ENCODE data around the gene DSCAM.
"Not testable (repeated sequence)": the region's sequence is repeated elsewhere in the genome, so short reads cannot be mapped to it uniquely, and the experiment has no call there.

The DSCAM gene

DNA sequence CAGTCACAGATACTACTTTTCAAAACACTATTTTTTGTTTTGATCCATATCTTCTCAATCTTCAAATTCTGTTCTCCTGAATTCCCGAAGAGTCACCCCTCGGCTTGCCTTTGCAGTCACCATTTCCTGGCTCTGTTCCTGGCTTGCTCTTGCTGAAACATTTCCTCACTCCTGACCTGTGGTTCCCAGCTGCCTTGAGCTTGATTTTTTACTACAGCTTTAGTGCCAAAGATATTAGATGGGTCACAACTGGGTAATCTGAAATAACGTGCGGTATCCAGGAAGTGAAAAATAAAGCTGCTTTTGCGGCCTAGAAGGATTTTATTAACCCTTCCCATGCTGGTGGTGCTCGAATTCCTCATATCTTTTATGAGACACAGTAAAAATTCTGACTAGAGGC lies 660.9 kb downstream of the DSCAM start:
- peak; percentile 13 for DNase-seq (ENCODE audit: low read depth in 2 of 2)

GRCh38 chr21:40185208-40185607 lies 661.8 kb downstream of the DSCAM start:
- DNase-seq (ENCODE audit: low read depth in 2 of 2), result no peak

- DNase-seq (ENCODE audit: low read depth in 2 of 2), result not testable (repeated sequence)
These were observed 664.5 kb downstream of the DSCAM start for GRCh38 chr21:40182491-40182890.

DNA sequence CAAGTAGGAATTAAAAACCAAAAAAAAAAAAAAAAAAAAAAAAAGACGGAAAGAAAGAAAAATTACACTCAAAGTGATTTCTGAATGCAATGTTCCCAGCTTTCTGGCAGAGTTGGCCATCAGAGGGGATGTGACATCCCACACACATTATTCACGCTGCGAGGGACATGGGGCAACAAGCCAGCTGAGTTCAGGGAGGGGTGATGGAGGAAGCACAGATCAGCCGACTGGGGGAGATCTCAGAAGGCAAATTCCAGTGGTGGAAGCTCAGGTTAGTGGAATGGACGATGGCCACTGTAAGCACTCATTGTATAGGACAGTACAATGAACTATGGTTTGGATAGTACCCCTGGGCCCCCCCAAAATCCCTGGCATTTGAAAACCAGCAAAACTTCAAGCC lies 667.8 kb downstream of the DSCAM start:
- DNase-seq (ENCODE audit: low read depth in 2 of 2), result no peak

GRCh38 chr21:40178726-40179125 lies 668.2 kb downstream of the DSCAM start:
- DNase-seq (ENCODE audit: low read depth in 2 of 2), result no peak

GRCh38 chr21:40177979-40178378 lies 669.0 kb downstream of the DSCAM start:
- DNase-seq (ENCODE audit: low read depth in 2 of 2), result no peak

DNA sequence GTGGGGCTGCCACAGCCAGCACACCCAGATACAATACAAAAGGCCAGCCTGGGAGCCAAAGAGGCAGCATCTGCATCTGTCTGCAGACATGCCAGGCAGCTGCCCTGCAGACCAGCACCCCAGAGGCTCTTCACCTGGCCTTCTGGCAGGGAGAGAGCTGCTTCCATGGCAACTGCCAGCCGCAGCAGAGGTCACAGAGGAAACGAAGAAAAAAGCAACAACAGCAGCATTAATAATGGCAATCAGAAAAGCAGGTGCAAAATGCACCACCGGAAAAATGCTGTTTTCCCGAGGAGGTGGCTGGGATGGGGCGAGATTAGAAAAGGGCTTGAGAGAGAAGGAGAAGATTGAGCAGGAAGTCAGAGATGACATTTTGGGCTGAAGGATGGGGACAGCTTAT lies 670.2 kb downstream of the DSCAM start:
- no peak for DNase-seq (ENCODE audit: low read depth in 2 of 2)

DNA sequence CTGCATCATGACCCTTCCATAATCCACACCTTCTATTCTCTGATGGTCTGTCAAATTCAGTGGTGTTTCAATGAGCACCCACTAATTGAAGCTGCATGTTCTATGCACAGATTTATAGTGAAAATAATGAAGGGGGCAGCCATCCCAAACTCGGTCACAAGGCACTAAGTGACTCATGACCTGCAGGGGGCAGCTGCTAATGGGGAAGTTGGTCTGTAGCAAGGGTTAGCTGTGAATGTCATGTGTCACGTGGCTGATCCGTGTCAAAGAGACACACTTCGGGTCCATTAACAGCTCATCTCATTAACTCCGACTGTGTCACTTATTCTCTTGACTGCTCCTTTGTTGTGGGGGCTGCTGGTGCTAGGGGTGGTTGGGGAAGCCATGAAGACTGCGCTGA lies 673.1 kb downstream of the DSCAM start:
- DNase-seq (ENCODE audit: low read depth in 2 of 2), result no peak

GRCh38 chr21:40169971-40170370 lies 677.0 kb downstream of the DSCAM start:
- no peak for DNase-seq (ENCODE audit: low read depth in 2 of 2)

- no peak for DNase-seq (ENCODE audit: low read depth in 2 of 2)
These were observed 680.6 kb downstream of the DSCAM start for GRCh38 chr21:40166291-40166843.

GRCh38 chr21:40165773-40166070 lies 681.2 kb downstream of the DSCAM start:
- peak in 1 of 2 experiments; percentile 3 for DNase-seq (ENCODE audit: low read depth in 2 of 2)

DNA sequence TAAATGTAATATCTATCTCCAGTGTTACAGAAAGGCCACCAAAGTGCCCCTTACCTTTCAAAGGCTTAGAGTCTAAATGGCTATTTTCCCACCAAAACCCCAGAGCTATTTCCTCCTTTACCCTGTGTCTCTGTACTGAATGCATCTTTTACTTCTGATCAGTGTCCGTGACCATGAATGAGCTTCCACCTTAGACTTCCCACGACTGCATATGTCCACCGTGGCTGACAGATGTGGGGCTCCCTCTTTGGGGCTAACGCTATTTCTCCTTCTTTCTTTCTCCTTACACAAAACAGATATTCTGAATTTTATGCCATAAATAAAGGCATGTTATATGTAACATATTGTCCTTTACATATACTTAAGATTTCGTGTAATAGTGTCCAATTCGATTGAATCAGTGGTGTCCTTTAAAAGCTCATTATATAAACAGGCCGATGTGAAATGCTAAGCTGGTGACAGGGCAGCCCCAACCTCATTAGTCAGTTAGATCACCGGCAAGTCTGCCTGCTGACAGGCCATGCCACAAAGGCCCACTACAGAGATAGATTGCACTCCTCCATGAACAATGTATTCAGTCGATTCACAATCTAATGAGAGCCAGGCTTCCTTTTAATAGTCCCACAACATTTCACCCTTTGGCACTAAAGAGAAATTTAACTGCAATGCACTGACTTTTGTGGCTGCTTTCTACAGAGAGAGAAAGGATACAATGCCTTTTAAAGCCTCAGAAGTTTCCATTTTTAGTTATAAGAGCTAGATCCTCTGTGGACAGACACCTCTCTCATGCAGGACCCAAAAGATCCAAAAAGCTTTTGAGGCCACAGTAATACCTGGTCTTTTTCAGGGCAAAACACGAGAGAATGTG lies 681.8 kb downstream of the DSCAM start:
- no peak for DNase-seq (ENCODE audit: low read depth in 2 of 2)

DNA sequence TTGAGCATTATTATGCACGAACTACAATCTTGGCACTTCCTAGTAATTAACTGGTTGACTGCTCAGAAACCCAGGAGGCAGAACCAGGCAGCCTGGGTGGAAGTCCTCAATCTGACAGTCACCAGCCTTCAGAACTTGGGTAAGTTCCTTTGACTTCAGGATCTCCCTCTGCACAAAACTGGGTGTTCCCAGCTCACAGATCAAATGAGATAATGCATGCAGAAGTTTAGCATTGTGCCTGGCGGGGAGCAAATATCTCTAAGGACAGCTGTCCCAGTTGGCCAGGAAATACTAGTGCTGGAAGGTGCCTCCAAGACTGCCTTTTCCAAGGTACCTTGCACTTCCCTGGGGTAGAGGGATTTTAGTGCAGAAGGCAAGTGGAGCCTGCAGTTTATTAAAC lies 684.9 kb downstream of the DSCAM start:
- no peak for DNase-seq (ENCODE audit: low read depth in 2 of 2)

DNA sequence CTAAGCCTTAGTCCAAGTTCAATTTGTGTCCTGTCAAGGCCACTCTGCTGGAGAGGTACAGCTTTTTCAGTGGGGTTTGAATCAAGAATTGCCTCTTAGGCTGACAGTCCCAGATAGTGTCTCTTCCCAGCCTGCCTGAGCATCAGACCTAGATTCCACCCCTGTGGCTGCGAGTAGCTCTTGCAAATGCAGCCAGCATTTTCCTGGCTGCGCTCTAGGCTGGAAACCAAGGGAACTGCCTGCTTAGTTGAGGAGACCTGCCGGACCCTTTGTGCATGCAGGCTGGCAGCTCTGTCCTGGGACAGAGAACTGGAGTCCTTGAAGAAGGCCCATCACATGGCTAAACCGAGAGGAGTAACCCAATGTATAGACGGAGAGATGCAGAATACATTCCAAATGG lies 686.0 kb downstream of the DSCAM start:
- no peak for DNase-seq (ENCODE audit: low read depth in 2 of 2)

DNA sequence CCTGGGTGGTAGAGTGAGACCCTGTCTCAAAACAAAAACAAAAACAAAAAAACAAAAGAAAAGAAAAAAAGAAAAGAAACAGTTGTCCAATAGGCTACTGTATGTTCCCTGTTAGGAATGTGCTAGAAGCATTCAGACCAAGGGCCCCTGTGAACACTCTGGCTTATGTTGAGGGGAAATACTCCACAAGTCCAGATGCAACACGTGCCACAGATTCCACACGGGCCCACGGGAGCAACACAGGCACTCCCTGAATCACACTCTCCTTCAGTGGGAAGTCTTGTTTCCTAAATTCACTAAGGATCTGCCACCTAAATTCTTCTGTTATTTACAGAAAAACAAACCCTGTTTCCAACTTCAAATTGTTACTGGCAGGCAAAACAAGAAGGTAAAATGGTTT lies 688.6 kb downstream of the DSCAM start:
- DNase-seq (ENCODE audit: low read depth in 2 of 2), result no peak

GRCh38 chr21:40155563-40155962 lies 691.4 kb downstream of the DSCAM start:
- no peak for DNase-seq (ENCODE audit: low read depth in 2 of 2)

DNA sequence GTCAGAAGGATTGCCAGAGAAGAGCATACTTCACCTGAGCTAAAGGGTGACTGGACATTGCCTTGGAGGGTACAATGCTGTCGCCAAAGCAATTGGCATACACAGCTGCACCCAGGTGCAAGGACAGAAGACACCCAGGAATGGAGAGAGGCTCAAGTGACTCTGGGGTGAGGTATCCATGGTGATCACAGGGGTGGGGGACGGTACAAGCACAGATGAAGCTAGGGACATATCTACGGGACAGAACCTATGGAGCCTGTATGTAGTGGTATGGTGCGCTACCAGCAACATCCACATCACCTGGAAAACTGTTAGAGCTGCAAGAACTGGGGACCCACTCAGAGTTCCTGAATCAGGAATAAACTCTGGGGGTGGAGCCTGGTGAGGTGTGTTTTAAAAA lies 693.6 kb downstream of the DSCAM start:
- DNase-seq (ENCODE audit: low read depth in 2 of 2), result no peak

- no peak for DNase-seq (ENCODE audit: low read depth in 2 of 2)
These were observed 694.5 kb downstream of the DSCAM start for GRCh38 chr21:40152476-40152875.

DNA sequence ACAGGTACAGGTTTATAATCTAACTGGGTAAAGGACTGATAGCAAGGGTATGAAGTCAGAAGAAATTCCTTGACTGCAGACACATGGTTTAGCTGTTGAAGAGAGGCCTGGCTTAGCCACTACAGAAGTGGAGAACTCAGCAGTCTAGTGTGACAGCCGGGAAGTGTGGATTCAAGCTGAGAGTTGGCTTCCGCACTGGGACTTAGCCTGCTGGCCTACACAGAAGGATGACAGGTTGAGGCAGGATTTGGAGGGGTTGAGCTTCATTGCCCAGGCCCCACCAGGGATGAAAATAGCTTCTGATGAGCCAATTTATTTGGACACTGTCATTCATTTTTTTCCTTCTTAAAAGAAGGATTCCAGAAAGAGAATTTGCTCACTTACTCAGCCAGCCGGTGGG lies 695.3 kb downstream of the DSCAM start:
- DNase-seq (ENCODE audit: low read depth in 2 of 2), result no peak

DNA sequence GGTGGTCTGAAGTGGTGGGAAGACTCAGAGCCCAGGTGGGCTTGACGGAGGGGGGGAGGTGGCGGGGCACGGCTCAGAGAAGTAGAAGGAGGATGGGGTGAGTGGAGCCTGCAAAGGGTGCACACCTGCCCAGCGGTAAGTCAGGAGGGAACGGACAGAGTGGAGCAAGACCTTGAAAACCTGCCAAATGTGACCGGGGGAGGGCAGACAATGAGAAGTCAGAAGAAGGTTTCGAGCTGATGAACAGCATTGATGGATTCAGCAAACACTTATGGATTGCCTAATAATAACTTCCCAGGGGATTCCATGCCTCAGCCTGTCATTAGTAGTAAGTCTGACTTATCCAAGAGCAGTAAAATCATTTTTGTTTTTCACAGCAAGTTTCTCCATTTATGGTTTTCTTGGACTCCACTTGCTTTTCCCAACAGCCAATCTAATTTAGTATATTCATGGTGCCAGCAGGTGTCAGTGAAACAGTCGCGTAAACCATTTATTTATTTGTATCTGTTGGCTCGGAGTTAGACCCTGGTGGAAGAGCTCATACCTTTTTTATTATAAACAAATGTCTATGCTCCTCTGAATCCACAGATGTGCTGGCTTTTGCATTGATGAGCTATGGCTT lies 700.6 kb downstream of the DSCAM start:
- no peak for DNase-seq (ENCODE audit: low read depth in 2 of 2)

- DNase-seq (ENCODE audit: low read depth in 2 of 2), result no peak
These were observed 703.0 kb downstream of the DSCAM start for GRCh38 chr21:40143822-40144525.

- DNase-seq (ENCODE audit: low read depth in 2 of 2), result no peak
These were observed 705.3 kb downstream of the DSCAM start for GRCh38 chr21:40141621-40142020.

- DNase-seq (ENCODE audit: low read depth in 2 of 2), result no peak
These were observed 706.3 kb downstream of the DSCAM start for GRCh38 chr21:40140675-40141074.
